Right renal pelvis (tissue), 4 donors: ENCODE measurements around the gene NOTCH4. TPM values are rescaled to one million over a fixed set of nuclear protein-coding genes. Genes with fewer than 3 reads are reported as not detected.

Experiments used
- DNase-seq, 4 donors: peaks; one replicate each; pipeline ENCODE4 v3.0.0-alpha.2; 2013; ENCODE audit warnings: low read depth in 4 of 4, low spot score in 3 of 4, missing footprints in 1 of 4
- polyA plus RNA-seq, 4 donors: library from polyadenylated mRNA; unstranded; fragments of 120-200 nt; gene quantifications; one replicate each; pipeline ENCODE4 v1.2.1, GENCODE V29; 2013; ENCODE audit not compliant: insufficient read length in 4 of 4

The NOTCH4 gene
- polyA plus RNA-seq, 4 donors: 16.1 to 21.6 (median 19.2) TPM

DNA sequence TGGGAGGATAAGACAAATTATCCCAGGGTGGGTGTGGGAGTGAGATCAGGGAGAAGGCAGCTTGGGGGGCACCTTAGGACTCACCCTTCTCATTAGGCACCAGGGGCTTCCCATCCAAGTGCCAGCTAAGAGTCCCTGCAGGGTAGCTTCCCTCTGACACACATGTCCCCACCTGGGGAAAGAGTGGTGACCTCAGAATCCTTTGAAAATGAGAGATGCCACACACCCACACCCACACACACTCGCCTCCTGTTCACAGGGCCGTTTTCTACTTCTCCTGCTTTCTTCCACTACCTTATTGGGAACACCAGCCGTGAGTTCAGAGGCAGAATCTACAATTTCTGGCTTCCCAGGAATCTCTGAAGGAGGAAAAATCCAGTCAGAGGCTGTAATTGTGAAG, 40.8 kb downstream of the NOTCH4 start:
- DNase-seq: no peak

DNA sequence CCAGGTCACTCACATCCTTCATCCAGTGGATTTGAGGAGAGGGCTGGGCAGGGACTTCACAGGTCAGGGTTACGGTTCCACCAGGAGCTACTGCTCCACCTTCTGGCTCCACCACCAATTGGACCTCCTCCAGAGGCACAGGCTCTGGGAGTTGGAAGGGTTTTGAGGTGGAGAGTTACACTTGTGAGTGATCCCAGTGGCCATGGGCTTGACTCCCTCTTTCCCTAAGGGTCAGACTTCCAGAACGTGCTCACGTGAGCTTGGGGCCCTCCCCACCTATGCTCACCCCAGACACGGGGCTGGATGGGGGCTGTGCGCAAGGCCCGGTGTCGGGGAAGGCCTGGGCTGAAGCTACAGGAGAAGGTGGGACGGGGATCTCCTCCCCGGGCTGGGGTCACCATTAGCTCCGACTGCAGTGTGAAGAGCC, 41.3 kb downstream of the NOTCH4 start:
- no peak for DNase-seq

DNA sequence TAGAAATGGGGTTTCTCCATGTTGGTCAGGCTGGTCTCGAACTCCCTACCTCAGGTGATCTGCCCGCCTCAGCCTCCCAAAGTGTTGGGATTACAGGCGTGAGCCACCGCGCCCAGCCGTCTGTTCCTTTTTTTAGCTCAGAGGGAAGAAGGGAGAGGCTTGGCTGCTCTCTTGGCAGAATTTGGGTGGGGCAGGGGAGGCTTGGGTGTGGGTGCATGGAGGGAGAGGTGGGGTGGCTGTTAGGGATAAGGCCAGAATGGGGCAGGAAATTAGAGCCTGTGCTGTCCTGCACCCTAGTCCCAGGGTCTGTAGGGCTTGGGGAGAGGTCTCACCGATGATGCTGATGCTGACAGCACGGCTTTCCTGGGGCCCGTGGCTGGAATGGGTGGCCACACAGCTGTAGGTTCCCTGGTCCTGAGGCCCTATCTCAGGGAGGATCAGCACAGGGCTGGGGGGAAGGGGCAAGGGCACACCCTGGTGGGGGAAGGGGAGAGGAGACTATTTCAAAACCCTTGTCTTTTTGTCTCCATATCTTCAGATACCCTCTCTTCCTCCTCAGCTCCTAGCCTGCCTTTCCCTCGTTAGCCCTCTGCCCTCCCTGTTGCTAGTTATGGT, 41.8 kb downstream of the NOTCH4 start:
- no peak for DNase-seq

DNA sequence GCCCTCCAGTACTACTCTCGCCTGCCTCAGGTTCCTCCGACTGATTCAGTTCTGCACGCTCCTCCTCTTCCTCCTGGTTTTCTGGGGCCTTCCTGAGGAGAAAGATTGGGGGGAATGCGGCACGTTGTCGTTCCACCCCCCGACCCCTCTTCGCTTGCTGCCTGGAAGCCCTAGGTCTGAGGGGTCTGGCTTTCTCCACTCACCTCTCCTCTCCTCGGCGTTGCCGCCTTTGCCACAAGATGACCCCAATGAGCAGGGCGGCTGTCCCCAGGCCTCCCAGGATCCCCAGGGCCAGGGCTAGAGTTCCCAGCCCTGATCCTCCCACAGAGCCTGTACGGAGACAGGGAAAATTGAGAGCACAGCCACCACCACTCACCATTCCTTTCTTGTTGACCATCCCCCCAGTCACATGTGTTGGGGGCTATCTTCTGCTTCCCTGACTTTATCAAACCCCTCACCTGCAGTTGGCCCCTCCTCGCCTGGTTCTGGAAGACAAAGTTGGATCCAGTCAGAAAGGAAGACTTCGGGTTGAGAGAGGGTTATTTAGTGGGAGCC, 42.6 kb downstream of the NOTCH4 start:
- no peak for DNase-seq

DNA sequence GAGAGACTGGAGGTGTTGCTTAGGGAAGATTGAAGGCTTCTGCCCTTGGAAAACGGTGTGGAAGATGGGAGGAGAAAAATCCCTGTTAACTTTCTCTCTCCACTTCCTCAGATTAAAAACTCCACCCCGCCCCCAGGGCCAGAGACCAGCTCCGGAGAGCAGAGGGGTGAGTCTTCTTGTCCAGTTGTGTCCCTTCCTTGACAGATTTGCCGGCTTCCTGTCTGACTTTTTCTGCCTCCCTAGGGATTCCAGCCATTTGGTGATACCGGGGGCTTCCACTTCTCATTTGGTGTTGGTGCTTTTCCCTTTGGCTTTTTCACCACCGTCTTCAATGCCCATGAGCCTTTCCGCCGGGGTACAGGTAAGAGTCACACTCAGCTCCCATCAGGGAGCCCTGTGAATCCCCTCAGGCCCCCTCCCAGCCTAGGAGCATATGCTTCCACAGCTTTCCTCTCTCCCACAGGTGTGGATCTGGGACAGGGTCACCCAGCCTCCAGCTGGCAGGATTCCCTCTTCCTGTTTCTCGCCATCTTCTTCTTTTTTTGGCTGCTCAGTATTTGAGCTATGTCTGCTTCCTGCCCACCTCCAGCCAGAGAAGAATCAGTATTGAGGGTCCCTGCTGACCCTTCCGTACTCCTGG, 44.0 kb downstream of the NOTCH4 start:
- DNase-seq: no peak

DNA sequence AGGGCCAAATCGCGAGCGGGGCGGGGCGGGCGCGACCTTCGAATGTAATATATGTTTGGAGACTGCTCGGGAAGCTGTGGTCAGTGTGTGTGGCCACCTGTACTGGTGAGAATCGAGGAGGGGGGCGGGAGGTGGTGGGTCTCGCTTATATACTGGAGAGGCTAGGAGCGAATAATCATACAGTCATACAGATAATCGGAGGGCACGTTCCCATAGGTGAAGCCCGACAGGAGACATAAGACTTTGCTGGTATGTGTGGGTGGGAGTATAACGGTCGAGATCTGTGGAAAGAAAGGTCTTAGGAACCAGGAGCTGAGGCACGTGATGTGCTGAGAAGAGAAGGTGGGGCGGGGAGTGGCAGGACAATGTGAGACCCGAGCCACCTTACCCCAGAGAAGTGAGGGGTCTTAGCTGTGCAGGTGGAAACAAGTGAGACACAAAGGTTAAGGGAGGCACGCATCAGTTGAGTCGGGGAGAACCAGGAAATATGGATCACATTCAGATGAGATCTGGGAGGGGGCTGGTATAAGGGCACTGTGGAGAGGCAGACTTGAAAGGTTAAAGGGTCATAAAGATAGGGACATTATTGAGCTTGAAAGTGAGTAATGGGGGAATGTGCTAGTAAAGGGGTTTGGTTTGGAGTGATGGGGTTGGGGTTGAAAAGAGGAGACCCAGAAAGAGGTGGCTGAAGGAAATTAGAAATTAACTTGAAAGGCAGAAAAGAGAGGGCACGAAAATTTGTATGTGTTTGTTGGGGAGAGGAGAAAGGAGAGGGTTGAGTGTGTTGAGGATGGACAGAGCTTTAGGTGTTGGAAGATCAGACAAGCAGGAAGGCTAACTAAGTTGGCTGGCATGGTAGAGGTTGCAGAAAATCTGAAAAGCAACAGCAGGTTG, 45.1 kb downstream of the NOTCH4 start:
- no peak for DNase-seq

DNA sequence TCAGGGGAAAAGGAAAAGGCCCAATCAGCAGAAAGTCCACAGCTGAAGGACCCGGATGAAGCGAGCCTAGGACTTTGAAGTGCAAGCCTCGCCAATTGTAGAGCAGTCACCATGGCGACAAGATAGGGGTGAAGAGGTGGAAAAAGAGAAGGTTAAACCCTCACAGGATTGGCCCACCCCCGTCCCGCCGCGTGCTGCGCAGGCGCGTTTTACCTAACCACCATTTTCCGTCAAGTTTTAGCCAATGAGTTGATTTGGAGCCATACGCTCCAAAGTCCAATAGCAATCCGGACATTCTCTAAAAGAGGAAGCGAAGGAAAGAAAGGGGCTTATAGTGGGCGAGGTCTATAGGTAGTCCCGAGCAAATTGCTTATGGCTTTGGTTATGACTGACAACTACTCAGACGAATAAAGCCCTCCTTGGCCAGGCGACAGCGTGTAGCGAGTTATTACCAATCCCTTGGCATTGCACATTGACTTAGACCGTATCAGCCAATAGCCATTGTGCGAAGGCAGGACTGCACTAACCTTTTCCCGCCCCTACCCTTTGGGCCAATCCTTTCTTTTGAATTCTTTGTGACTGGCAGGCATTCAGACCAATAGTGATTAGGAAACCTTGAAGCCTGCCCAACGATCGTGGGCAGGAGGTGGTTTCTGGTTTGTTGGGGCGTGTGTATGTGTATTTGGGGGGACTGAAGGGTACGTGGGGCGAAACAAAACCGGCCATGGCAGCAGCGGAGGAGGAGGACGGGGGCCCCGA, 45.9 kb downstream of the NOTCH4 start, which contains the start of gene RNF5:
TSS of gene RNF5 (plus strand) at position 618 of the 759 bp plus-strand sequence. CDS start at position 725, 107 bp downstream.
- peak; percentile 95 to 100 (median 100) for DNase-seq

DNA sequence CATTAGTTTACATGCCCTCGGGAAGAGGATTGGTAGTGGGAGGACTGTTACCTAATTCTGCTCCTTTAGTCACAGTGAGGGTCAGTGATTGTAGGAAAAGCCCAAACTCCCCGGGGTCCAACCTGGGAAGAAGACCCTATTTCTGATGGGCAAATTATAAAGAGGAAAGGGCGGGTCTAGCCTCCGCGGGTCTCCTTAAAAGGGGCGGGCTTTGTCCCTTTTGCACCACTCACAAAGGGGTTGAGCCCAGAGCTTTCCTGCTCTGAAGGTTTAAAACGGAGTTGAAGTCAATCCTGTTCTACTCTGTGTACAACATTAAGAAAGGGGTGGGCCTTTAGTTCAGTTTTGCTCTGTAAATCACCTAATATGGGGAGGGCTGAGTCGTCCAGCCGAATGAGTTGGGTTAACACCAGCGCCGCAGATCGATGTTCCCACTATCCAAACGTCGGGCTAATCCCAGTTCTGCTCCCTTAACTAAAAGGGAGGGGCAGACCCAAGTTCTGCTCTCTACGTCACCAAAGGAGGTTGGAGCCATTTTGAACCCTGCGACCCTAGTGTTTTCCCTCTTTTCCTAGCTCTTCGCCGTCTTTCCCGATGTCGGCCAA, 46.6 kb downstream of the NOTCH4 start:
- no peak for DNase-seq

DNA sequence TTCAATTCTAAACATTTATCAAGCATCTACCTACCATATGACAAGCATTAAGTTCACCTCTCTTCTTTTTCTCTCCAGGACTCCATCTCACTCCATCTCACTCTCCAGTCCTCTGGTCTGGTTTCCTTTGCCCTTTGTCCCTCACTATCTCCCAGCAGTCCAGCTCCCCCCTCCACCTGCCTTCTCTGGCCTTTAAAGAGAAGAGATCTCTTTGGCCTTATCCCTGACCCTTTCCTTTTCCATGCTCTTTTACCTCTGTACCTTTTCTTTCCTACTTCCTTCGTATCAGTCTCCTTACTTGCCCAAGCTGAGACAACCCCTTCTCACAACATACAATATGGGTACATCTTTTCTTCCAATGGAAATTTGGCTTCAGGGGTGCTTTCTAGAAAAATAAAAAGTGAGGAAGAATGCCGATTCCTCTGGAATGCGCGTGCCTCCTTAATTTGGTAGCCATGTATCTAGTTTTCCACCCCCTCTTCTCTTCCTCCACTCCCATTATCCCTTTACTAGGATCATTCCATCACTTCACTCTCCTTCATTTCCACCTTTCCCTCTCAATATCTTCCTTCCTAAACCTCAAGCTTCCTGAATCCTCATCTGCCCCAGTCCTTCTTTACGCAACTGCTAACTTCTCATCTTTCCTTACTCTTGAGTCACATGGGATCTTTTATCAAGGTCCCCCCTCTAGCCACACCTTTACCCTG, 47.2 kb downstream of the NOTCH4 start:
- DNase-seq: no peak

DNA sequence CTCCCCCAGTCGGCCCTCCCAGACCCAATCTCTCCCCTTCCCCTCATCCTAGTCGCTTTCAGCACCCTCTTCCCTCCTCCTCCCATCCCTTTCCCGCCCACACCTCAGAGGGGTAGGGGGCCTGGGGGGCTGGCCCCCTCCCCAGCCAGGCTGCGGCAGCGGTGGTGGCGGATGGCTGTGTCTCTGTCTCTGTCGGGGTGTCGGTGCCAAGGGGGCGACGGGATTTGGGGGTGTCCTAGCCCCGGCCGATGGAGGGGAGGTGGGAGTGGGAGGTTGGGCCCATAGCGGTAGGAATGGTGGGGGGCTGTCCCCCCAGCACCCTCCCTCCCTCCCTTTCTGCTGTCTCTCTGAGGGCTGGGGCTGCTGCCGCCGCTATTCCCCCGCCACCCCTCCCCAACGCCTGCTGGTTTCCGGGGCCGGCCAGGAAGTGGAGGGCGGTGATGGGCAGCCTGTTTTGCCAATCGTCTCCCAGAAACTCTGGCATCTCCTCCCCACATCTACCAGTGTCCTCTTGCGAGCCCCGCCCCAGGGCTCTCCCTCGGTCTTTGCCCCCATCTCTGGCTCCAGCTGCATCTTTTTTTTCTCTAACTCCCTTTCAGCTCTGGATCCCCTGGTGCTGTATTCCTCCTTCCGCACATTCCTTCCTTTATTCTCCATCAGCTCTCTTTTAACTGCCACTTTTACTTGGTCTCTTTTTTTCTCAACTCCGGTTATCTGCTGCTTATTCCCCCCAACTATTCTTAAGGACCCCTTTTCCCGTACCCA, 48.0 kb downstream of the NOTCH4 start, which contains the start of gene AGPAT1:
TSS of gene AGPAT1 (minus strand) at position 374 of the 765 bp plus-strand sequence. CDS start 4,588 bp downstream, outside the sequence.
- DNase-seq: peak in 3 of 4 donors; percentile 95 to 96 (median 96)

DNA sequence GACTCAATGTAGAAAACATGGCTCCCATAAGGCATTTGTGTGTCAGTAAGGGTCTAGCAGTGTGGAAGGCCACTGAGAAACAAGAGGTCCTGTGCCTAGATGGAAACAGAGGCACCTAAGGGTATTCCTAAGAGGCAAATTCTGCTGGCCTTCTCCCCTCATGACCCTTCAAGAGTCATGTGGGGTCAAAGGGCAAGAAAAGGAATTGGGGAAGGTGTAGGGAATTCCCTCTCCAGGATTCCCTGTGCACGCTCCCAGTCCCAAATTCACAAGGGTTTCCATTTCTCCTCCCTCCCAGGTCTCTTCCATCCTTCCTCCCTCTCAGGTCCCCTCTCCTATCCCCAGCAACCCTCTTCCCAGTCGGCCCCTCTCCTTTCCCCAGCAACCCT, 48.6 kb downstream of the NOTCH4 start:
- no peak for DNase-seq

DNA sequence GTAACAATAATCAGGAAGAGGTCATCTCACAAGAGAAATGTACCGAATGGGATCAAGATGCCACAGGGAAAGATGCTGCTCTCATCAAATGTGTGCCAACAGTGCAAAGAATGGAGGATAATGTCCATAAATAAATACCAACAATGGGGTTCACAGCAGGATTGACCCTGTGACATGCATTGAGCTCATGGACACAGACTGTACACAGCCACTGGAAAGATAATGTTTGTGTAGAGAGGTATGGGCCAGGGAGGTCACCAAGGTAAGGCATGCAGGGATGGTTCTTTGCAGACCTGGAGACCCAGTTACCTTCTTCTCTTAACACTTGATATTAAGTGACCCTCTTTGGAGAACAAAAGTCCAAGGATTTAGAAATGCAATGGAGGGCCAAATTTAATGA, 49.5 kb downstream of the NOTCH4 start:
- no peak for DNase-seq

DNA sequence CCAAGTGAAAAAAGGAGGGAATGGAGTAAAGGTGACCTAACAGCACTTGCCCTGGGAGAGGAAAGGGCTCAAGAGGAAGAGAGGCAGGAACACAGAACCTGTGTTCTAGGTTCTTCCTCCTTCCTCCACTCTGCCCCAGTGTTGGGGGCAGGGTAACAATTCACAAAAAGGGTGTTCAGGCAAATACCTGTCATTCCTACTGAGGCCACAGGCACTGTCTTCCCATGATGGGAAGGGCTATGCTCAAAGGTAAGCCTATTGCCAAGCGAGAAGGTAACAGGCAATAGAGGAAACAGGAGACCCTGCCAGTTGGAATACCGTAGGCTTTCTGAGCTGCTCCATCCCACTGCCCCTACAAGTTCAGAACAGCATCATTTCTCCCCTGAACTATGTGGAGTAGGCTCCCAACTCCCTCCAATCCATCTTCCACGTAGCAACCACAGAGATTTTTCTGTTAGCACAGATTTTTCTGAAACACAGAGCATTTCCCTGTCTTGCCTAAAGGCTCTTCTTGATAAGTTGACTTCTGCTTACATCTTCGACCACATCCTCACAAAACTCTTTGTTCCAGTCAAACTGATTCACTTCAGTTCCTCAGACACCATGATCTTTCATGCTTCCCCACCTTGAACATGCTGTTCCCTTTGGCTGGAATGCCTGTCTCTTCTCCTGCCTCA, 50.7 kb downstream of the NOTCH4 start:
- no peak for DNase-seq

DNA sequence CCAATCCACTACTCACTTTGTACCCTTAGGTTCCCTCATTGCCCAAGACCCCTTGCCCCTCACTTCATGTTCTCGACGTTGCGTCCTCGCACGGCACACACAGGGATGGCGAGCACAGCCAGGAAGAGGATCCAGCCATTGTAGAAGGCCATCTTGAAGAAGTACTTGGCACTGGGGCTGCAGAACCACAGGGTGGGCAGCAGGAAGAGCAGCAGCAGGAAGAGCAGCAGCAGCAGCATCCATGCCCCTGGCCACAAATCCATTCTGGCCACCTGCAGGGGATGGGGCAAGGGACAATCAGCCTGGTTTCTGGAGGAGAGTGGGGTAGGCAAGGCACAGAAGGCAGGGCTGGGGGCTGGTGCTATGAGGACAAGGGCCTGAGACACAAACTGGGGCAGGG, 52.6 kb downstream of the NOTCH4 start:
- DNase-seq: no peak

DNA sequence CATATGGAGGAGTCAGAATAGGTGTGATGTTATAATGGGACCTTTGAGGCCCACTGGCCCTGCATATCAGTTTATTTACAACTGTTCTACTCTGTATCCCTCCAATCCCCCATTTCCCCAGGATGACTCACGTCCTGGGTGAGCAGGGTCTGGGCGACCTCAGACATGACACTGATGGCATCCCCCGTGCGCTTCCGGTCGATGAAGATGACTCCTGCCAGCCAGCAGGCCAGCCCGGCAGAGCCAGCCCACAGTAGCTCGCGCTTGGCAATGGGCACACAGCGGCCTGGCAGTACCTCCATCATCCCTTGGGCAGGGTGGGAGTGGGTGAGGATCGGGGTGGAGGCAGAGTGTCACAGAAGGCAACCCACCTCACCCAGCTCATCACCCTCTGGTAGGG, 53.6 kb downstream of the NOTCH4 start:
- DNase-seq: no peak

DNA sequence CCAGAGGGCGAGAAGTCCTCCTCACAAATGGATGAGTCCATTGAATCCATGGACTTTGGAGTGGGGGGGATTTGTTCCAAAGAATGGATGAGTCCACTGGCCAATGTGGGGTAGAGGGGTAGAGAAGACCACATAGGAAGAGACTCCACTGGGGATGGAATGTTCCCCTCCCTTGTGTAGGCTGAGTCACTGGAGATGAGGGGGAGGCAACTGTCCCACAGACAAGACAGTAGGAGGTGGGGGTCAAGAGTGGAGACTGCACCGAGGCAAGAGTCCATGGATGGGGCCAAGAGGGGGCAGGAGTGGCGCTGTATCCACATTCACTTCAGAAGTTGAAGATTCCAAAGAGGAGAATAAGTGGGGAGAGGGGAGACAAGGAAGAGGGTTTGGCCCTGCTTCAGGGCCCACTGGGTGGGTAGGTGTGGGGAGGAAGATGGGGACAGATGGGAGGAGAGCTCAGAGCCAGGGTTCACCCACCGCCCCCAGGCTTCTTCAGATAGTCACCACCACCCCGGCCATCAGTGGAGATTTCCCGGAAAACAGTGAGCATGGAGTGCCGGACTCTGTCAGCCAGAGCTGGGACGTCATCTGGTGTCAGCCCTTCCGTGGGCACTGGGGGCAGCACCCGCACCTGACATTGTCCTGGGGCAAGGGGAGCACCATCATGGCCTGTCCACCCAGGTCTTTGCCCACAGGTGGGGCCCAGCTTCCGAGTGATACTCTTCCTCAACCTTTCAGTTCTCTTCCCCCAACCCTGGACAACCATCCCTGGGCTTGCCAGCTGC, 54.9 kb downstream of the NOTCH4 start:
- DNase-seq: no peak

DNA sequence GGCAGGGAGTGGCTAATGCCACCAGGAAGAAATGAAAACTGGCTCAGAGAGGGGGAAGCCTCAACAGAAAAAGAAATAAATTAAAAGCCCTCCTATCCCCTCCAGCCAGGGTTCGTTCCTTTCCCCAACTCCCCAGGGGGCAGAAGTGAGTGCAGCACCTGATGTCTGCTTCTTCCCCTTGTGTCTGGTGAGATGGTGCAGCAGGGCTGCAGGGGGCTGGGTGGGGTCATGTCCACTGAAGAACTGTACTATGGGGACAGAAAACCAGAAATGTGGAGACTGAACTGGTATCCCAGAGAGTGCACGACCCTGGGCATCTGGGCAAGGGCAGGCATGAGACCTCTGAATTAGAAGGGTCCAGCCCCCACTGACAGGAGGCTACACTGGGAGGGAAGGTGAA, 55.5 kb downstream of the NOTCH4 start:
- no peak for DNase-seq
